Muscle of back (tissue), 11 donors: ENCODE results near the gene ST6GALNAC3. TPM values are rescaled to one million over a fixed set of nuclear protein-coding genes. Genes with fewer than 3 reads are reported as not detected.

Experiments
- DNase-seq, 3 donors: peaks; one replicate each; pipeline versions ENCODE4 v3.0.0 to v3.0.0-alpha.2; 2013
- polyA plus RNA-seq, 10 donors: library from polyadenylated mRNA; unstranded; fragments of 120-200 nt; gene quantifications; one replicate each; pipeline ENCODE4 v1.2.1, GENCODE V29; 2013; ENCODE audit not compliant: insufficient read length in 10 of 10

The ST6GALNAC3 gene
- polyA plus RNA-seq, 10 donors, result 5.0 to 11.0 (median 8.0) TPM

GRCh38 chr1:76426606-76427005 is 352.1 kb downstream of the ST6GALNAC3 start:
- no peak for DNase-seq

- DNase-seq, result no peak
Observed at GRCh38 chr1:76428028-76428427, 353.5 kb downstream of the ST6GALNAC3 start.

GRCh38 chr1:76430531-76430930 is 356.0 kb downstream of the ST6GALNAC3 start:
- peak in 1 of 3 donors; percentile 12 for DNase-seq

- DNase-seq, result no peak
Observed at GRCh38 chr1:76433526-76433925, 359.0 kb downstream of the ST6GALNAC3 start.

GRCh38 chr1:76443217-76443616 is 368.7 kb downstream of the ST6GALNAC3 start:
- DNase-seq, result no peak

GRCh38 chr1:76444773-76445172 is 370.2 kb downstream of the ST6GALNAC3 start:
- DNase-seq, result peak in 1 of 3 donors; percentile 28

- no peak for DNase-seq
Observed at GRCh38 chr1:76450229-76450628, 375.7 kb downstream of the ST6GALNAC3 start.

- DNase-seq, result no peak
Observed at GRCh38 chr1:76463278-76463677, 388.7 kb downstream of the ST6GALNAC3 start.

- DNase-seq, result no peak
Observed at GRCh38 chr1:76463849-76464248, 389.3 kb downstream of the ST6GALNAC3 start.

GRCh38 chr1:76465030-76465429 is 390.5 kb downstream of the ST6GALNAC3 start:
- peak in 1 of 3 donors; percentile 38 for DNase-seq

GRCh38 chr1:76470166-76470565 is 395.6 kb downstream of the ST6GALNAC3 start:
- DNase-seq, result no peak

GRCh38 chr1:76471536-76471935 is 397.0 kb downstream of the ST6GALNAC3 start:
- no peak for DNase-seq

GRCh38 chr1:76473591-76473990 is 399.0 kb downstream of the ST6GALNAC3 start:
- no peak for DNase-seq

GRCh38 chr1:76474922-76475321 is 400.4 kb downstream of the ST6GALNAC3 start:
- DNase-seq, result no peak

GRCh38 chr1:76477156-76477555 is 402.6 kb downstream of the ST6GALNAC3 start:
- DNase-seq, result no peak

- DNase-seq, result no peak
Observed at GRCh38 chr1:76480827-76481226, 406.3 kb downstream of the ST6GALNAC3 start.

GRCh38 chr1:76481672-76482071 is 407.1 kb downstream of the ST6GALNAC3 start:
- DNase-seq, result no peak

GRCh38 chr1:76482272-76482671 is 407.7 kb downstream of the ST6GALNAC3 start:
- no peak for DNase-seq

GRCh38 chr1:76491737-76492136 is 417.2 kb downstream of the ST6GALNAC3 start:
- no peak for DNase-seq

GRCh38 chr1:76492752-76493430 is 418.3 kb downstream of the ST6GALNAC3 start:
- no peak for DNase-seq

- no peak for DNase-seq
Observed at GRCh38 chr1:76494807-76495206, 420.3 kb downstream of the ST6GALNAC3 start.

GRCh38 chr1:76496871-76497270 is 422.3 kb downstream of the ST6GALNAC3 start:
- DNase-seq, result no peak

- DNase-seq, result no peak
Observed at GRCh38 chr1:76500116-76500515, 425.6 kb downstream of the ST6GALNAC3 start.

GRCh38 chr1:76501136-76501535 is 426.6 kb downstream of the ST6GALNAC3 start:
- no peak for DNase-seq
